VCaP (cell line): ENCODE data around the gene VRK2.

ENCODE experiments used
- H3K27ac ChIP-seq: fragments of 450-650 bp; 2 replicates; pipeline ENCODE4 v1.5.1; 2017
- TF ChIP-seq, protein P1 (sequence below): fragments of 450-650 bp; conservative IDR thresholded peaks from 2 replicates; pipeline ENCODE4 v1.5.1; 2017; ENCODE audit warnings: mild to moderate bottlenecking, moderate library complexity

Gene VRK2

DNA sequence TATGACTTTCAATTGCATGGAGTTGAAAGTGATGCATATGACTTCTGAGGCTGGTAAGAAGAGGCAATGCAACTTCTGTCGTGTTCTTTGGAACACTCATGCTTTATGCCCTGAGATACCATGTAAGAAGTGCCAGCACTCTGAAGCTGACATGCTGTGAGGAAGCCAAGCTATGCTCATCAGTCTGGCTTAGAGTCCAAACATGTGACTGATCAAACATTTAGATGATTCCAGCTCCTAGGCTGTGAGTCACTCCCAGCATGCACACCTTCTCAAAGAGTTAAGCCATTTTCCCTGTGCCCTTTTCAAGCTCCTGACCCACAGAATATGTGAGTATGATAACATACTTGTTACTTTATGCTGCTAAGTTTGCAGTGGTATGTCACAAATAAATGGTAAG, 15.8 kb upstream of the VRK2 start:
- TF ChIP-seq, protein P1, sequence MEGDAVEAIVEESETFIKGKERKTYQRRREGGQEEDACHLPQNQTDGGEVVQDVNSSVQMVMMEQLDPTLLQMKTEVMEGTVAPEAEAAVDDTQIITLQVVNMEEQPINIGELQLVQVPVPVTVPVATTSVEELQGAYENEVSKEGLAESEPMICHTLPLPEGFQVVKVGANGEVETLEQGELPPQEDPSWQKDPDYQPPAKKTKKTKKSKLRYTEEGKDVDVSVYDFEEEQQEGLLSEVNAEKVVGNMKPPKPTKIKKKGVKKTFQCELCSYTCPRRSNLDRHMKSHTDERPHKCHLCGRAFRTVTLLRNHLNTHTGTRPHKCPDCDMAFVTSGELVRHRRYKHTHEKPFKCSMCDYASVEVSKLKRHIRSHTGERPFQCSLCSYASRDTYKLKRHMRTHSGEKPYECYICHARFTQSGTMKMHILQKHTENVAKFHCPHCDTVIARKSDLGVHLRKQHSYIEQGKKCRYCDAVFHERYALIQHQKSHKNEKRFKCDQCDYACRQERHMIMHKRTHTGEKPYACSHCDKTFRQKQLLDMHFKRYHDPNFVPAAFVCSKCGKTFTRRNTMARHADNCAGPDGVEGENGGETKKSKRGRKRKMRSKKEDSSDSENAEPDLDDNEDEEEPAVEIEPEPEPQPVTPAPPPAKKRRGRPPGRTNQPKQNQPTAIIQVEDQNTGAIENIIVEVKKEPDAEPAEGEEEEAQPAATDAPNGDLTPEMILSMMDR: no peak
- no peak overlapping the region for H3K27ac ChIP-seq

GRCh38 chr2:58032016-58032763, 14.4 kb upstream of the VRK2 start:
- TF ChIP-seq, protein P1: no peak
- H3K27ac ChIP-seq: no peak overlapping the region

- no peak overlapping the region for H3K27ac ChIP-seq
- TF ChIP-seq, protein P1: no peak
These were observed 13.9 kb upstream of the VRK2 start for GRCh38 chr2:58032764-58033080.

DNA sequence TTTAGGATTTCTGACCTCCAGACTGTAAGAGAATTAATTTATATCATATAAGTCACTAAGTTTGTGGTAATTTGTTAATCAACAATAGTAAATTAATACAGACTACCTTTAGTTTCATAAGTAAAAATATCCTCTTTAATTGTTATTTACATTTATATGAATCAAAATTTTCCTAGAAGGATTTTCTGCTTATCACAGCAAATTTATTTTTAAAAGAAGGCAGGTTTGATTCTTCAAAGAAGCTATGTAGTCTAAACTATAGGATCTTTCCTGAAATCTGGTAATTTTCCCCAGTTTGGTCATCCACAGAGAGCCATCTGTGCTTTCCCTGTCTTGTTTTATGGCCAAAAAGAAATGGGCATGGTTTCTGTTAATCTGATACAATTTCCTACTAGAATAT, 13.1 kb upstream of the VRK2 start:
- no peak overlapping the region for H3K27ac ChIP-seq
- TF ChIP-seq, protein P1: no peak

DNA sequence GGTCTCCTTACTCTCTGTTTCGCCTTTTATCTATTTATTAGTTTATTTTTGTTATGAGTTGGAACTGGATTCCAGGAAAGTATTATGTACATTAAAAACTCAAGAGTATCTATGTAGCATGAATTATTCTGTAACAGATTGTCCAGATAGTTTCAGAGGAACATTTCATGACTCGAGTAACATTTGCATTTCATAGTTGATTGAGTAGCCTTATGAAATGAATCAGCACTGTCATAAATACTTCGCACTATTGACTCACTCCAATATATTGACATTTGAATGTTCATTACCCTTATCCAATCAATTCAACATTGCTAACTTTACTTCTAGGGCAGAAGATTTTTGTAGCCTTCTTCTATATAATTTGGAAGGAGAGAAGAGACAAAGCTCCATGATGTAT, 11.3 kb upstream of the VRK2 start:
- TF ChIP-seq, protein P1: no peak
- H3K27ac ChIP-seq: no peak overlapping the region

GRCh38 chr2:58039170-58039611, 7.4 kb upstream of the VRK2 start:
- TF ChIP-seq, protein P1: no peak
- no peak overlapping the region for H3K27ac ChIP-seq

DNA sequence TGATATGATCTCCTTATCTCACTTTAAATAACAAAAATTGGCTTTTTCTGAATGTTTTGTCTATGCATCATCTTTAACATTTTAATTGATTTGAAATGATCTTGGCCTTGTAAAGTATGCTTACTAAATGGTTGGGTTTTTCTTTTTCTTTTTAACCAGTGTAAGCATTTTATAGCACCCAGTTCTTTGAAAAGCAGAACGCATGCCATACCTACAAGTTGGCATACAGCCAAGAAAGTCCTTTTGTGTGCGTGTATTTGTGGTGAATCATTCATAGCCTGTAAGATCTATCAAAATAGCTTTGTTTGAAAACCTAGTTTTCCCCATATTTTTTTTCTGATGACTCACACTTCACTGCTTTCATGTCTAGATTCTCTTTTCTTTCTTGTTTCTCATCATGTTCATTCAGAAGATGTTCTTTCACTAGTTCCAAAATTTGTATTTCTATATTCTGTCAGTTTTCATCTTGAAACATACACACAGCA, 4.1 kb upstream of the VRK2 start:
- H3K27ac ChIP-seq: peak overlapping the region; percentile 39
- TF ChIP-seq, protein P1: no peak
